SK-N-MC (cell line): Measurements from ENCODE around the gene KLF4.

Source experiments
- EZH2 ChIP-seq: fragments of 200-600 bp; sonication (generic); IDR thresholded peaks from one replicate; pipeline ENCODE4 v1.6.1; 2017; ENCODE audit warnings: antibody characterized with exemption
- FOXP2 ChIP-seq: optimal IDR thresholded peaks from 2 replicates; pipeline ENCODE3; 2011; ENCODE audit warnings: mild to moderate bottlenecking, moderate library complexity; ENCODE audit not compliant: insufficient read depth; ENCODE audit errors: extremely low read length, control extremely low read depth

DNA sequence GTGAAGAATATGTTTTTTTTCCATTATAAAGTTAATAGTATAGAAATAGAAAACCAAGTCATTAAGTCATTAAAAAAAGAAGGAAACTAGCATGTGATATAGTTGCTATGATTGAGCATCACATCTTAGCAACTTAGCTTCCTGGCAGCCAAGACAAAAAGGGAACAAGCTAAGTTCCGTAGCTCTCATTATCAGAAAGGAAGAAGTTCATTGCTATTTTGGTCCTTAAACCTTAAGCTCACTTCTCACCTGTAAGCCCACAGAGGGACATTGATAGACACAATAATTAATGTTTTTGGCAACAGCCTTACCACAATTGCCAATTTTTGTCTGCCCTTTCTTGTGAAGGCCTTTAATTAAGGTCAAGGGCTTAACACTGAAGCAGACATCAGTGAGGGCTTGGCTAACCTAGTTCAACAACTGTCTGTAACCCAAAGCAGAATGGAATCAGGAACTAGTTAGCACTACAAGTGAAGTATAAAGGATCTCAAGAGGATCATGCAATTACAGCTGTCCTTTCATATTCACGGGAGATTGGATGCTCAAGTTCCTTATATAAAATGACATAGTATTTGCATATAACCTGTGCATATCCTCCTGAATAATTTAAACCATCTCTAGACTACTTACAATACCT, 24.0 kb upstream of the KLF4 start:
- TF ChIP-seq FOXP2 (no peak), EZH2 (no peak)
